HFF-Myc (cell line): ENCODE results near the gene TRAF1.

Experiments used
- DNase-seq: peaks from one replicate; pipeline ENCODE4 v3.0.0-alpha.2; 2011; ENCODE audit warnings: low read depth; ENCODE audit errors: extremely low read depth
- H3K4me3 ChIP-seq: replicated peaks from 2 replicates; pipeline ENCODE4 v1.5.1; 2011; ENCODE audit warnings: low read depth, mild to moderate bottlenecking, control low read depth, low read length
- TF ChIP-seq, protein P1 (sequence below): IDR thresholded peaks from 2 replicates; pipeline ENCODE4 v1.5.1; 2012; ENCODE audit warnings: mild to moderate bottlenecking, low read depth, low read length, control low read depth; ENCODE audit errors: missing control alignments

The TRAF1 gene

DNA sequence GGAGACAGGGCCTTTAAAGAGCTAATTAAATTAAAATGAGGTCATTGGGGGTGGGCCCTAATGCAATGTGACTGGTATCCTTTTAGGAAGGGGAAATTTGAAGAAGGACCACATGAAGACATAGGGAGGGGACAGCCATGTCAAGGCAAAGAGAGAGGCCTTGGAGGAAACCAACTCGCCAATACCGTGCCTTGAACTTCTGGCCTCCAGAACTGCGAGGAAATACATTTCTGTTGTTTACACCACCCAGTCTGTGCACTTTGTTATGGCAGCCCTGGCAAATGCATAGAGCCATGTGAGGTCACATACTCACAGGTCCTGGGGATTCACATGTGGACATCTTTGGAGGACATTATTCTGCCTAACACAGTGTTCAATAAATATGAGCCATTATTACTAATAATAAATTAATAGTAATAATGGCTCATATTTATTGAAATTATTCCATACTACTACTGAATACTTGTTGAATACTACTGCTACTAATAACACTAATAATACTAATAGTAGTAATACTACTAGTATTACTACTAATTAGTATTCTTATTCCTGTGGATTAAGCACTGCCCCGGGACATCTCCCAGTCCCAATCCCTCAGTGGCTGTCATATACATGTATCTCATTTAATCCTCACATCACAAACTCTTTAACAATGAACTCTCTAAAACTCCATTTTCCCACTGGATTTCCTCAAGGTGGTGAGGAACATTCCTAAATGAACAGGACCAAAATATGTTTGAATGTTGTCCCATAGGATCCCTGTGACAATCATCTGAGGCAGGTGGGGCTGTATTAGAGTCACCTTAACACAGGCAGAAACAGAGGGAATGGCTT, 8.4 kb downstream of the TRAF1 start:
- no peak for DNase-seq
- no peak overlapping the region for H3K4me3 ChIP-seq
- TF ChIP-seq, protein P1, sequence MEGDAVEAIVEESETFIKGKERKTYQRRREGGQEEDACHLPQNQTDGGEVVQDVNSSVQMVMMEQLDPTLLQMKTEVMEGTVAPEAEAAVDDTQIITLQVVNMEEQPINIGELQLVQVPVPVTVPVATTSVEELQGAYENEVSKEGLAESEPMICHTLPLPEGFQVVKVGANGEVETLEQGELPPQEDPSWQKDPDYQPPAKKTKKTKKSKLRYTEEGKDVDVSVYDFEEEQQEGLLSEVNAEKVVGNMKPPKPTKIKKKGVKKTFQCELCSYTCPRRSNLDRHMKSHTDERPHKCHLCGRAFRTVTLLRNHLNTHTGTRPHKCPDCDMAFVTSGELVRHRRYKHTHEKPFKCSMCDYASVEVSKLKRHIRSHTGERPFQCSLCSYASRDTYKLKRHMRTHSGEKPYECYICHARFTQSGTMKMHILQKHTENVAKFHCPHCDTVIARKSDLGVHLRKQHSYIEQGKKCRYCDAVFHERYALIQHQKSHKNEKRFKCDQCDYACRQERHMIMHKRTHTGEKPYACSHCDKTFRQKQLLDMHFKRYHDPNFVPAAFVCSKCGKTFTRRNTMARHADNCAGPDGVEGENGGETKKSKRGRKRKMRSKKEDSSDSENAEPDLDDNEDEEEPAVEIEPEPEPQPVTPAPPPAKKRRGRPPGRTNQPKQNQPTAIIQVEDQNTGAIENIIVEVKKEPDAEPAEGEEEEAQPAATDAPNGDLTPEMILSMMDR = no peak

DNA sequence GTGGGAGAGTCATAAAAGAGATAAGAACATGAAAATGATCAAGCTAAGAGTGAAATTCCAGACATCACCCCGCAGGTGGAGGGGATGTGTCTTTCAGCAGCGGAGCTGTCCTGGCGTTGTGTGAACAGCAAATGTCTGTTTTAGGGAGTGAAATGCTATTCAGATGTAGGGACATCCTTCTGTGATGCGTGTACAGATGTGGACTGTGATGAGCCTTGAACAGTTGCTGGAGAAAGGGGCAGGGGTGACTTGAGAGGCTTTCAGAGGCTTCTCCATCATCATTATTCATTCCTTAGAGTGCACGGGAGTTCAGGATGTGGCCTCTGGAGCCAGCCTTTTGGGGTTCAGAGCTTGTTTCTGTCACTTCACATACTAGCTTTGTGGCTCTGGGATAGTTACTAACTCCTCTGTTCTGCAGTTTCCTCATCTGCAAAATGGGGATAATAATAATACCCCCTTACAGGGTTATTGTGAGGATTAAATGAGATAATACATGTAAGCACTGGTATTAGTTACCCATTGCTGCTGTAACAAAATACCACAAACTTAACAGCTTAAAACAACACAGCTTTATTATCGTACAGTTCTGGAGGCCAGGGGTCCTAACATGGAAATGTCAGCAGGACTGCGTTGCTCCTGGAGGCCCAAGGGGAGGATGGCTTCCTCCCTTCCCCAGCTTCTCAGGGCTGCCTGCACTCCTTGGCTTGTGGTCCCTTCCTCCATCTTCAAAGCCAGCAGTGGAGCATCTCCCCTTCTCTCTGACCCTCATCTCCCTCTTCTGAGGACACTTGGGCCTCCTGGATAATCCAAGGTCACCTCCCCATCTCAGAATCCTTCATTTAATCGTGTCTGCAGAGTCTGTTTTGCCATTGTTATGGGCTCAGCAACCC, 9.4 kb downstream of the TRAF1 start:
- no peak overlapping the region for H3K4me3 ChIP-seq
- TF ChIP-seq, protein P1 = no peak
- DNase-seq = no peak

DNA sequence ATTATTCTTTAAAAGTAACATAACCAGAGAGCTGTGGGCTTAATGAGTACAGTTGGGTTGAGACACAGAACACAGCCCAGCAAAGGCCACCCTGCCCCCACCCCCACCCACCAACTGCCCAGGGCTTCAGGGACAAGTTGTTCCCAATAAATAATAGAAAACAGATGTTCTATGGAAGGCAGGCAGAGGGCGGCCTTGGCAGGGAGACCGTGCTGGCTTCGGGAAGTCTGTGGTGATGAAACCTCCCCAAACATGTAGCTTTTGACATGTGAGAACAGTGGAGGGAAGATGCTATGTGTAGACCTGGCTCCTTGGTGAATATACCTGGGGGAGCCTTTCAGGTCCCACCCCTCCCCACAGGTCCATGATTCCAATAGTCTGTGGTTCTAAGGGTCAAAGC, 10.0 kb downstream of the TRAF1 start:
- DNase-seq = no peak
- TF ChIP-seq, protein P1 = no peak
- no peak overlapping the region for H3K4me3 ChIP-seq

DNA sequence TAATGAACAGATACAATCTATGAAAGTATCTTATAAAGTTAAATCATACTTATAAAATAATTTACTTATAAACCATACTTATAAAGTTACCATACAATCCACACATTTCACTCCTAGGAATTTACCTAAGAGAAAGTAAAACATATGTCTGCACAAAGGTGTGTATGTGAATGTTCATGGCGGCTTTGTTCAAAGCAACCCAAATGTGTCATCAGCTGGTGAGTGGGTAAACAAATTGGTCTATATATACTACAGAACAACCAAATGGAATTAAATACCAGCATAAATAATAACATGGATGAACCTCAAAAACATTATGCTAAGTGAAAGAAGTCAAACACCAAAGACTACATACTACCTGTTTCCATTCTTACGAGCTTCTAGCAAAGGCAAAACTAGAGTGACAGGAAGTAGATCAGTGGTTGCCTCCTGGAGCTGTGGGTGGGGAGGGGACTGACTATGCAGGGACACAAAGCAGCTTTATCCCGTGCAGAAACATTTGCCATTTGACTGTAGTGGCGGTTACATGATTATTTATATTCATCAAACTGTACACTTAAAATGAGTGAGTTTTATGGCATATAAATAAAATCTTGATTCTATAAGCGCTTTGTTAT, 10.6 kb downstream of the TRAF1 start:
- TF ChIP-seq, protein P1 = no peak
- DNase-seq = no peak
- H3K4me3 ChIP-seq = no peak overlapping the region

DNA sequence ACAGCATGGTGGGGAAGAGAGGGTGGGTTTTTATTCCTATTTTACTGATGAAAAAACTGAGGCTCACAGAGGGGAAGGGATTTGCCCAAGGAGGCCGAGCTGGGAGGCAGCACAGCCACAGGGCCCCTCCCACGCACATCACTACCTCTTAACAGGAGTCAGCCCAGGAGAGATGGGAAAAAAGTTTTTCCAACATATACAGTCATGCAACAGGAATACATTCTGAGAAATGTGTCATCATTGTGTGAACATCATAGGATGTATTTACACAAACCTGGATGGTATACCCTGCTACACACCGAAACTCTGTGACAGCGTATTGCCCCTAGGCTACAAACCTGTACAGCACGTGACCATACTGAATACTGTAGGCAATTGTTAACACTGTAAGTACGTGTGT, 11.6 kb downstream of the TRAF1 start:
- no peak for DNase-seq
- no peak overlapping the region for H3K4me3 ChIP-seq
- TF ChIP-seq, protein P1 = no peak

DNA sequence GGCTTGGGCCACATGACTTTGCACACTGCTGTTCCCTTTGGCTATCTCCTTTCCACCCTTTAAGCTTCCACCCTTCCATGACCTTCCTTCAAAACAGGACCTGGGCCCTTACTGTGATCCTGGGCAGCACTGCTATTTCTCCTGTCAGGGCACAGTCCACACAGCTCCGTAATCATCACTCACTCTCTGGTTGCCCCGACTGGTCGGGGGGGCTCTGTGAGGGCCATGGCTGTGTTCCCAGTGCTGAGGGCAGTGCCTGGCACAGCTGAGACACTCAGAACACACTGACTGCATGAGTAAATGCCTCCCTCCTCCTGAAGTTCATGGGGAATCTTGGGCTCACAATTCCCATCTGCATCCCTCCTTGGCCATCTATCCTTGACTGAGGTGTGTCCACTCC, 12.2 kb downstream of the TRAF1 start:
- no peak overlapping the region for H3K4me3 ChIP-seq
- no peak for DNase-seq
- TF ChIP-seq, protein P1 = no peak
